ENCODE results near the gene GLI3. TPM values are rescaled to one million over a fixed set of nuclear protein-coding genes. Genes with fewer than 3 reads are reported as not detected.

Gene GLI3
- polyA plus RNA-seq, 1 of the 3 experiments (the other 2 are of a cell fraction) = 0.08 TPM

DNA sequence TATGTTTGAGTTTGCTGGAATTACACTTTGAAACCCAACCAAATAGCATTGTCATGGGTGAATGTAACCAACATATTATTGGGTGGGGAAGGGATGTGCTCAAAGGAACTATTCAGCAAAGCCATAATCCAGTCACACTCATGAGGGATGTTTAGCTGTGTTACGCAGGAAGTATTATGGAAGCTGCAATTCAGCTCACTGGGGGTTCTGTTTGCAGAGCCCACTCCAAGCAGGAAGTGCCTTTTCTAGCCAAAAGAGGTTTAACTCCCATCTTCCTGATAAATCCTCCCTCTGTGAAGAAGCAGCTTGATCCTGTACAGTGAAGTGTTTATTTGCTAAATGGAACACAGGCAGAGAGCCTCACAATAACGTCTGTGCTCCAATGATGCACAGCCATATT lies 172.5 kb downstream of the GLI3 start:
- ChIA-PET POLR2A (no interaction called here), CTCF (no interaction called here)
- Histone ChIP-seq H3K9me3 (no peaks in the 10 kb centered on the region), H3F3A (replicated peaks; ENCODE audit: insufficient read depth) (no peaks in the 10 kb centered on the region), H3K27me3 (ENCODE audit: insufficient read depth) (peaks cover 16% of the 10 kb centered on the region; the same call in 1 of the 2 replicates), H3K4me3 (ENCODE audit: low read depth in 2 of 2, low read length in 1 of 2) (no peak overlapping the region), H3K4me2 (no peak overlapping the region), H2AFZ (ENCODE audit: low read depth) (no peak overlapping the region), H3K9me2 (no peaks in the 10 kb centered on the region), H3K36me3 (replicated peaks in 1 of 2; ENCODE audit: control insufficient read depth in 1 of 2, insufficient read depth in 2 of 2, low read length in 1 of 2) (no peaks in the 10 kb centered on the region), H3K79me2 (ENCODE audit: insufficient read depth) (no peaks in the 10 kb centered on the region), H3K27ac (ENCODE audit: low read depth in 2 of 2, low read length in 1 of 2) (no peak overlapping the region), H3K9ac (no peak overlapping the region), H3K4me1 (ENCODE audit: control insufficient read depth in 1 of 2, insufficient read depth in 2 of 2, low read depth in 1 of 2, low read length in 1 of 2) (no peaks in the 10 kb centered on the region), H4K20me1 (ENCODE audit: insufficient read depth) (no peaks in the 10 kb centered on the region)
- no peak for DNase-seq
- TF ChIP-seq SIN3A (IDR thresholded peaks at IDR 0.05; ENCODE audit: borderline replicate concordance, low read depth, low read length) (no peak), MXI1 (IDR thresholded peaks at IDR 0.05; ENCODE audit: low read depth, low read length) (no peak)
- TF ChIP-seq, protein P1, sequence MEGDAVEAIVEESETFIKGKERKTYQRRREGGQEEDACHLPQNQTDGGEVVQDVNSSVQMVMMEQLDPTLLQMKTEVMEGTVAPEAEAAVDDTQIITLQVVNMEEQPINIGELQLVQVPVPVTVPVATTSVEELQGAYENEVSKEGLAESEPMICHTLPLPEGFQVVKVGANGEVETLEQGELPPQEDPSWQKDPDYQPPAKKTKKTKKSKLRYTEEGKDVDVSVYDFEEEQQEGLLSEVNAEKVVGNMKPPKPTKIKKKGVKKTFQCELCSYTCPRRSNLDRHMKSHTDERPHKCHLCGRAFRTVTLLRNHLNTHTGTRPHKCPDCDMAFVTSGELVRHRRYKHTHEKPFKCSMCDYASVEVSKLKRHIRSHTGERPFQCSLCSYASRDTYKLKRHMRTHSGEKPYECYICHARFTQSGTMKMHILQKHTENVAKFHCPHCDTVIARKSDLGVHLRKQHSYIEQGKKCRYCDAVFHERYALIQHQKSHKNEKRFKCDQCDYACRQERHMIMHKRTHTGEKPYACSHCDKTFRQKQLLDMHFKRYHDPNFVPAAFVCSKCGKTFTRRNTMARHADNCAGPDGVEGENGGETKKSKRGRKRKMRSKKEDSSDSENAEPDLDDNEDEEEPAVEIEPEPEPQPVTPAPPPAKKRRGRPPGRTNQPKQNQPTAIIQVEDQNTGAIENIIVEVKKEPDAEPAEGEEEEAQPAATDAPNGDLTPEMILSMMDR (IDR thresholded peaks at IDR 0.05) = no peak
- WGBS (ENCODE audit: low lambda C conversion rate) = 18% methylated on average over 2 of the region's 2 CpGs

DNA sequence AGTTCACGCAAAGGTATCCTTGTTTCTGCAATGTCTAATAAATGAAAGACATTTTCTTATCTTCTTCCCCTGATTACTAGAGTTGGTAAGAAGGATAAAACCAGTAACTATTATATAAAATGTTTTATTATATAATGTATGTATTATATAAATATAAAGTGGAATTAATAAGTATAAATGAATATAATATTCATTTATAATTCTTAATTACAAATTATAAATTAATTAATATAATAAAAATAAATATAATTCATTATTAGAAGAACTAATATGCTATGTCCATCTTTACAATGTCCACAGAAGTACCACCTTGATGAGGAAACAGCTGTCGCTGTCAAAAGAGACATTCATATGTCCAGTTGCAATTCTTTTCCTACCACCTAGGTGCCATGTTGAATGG lies 177.7 kb downstream of the GLI3 start:
- no peaks in the 10 kb centered on the region for H3K9me2 ChIP-seq
- no peak overlapping the region for H2AFZ ChIP-seq (ENCODE audit: low read depth)
- no peak overlapping the region for H3K4me3 ChIP-seq (ENCODE audit: low read depth in 2 of 2, low read length in 1 of 2)
- H3K9ac ChIP-seq = no peak overlapping the region
- no peak overlapping the region for H3K4me2 ChIP-seq
- no peaks in the 10 kb centered on the region for H3K79me2 ChIP-seq (ENCODE audit: insufficient read depth)
- WGBS (ENCODE audit: low lambda C conversion rate) = 24% methylated on average over 2 of the region's 2 CpGs
- no peaks in the 10 kb centered on the region; the same call in 1 of the 2 replicates for H3K27me3 ChIP-seq (ENCODE audit: insufficient read depth)
- TF ChIP-seq NFIC (IDR thresholded peaks at IDR 0.05; ENCODE audit: borderline replicate concordance) (no peak), TCF12 (IDR thresholded peaks at IDR 0.05) (no peak), EZH2phosphoT487 (IDR thresholded peaks at IDR 0.05; ENCODE audit: borderline replicate concordance, low read depth) (no peak), MXI1 (IDR thresholded peaks at IDR 0.05; ENCODE audit: low read depth, low read length) (no peak), FOXM1 (IDR thresholded peaks at IDR 0.05; ENCODE audit: low read depth) (no peak), POLR2AphosphoS5 (IDR thresholded peaks at IDR 0.05; ENCODE audit: low read depth, low read length) (no peak)
- H3F3A ChIP-seq (replicated peaks; ENCODE audit: insufficient read depth) = no peaks in the 10 kb centered on the region
- ChIA-PET CTCF (interaction anchor here (1.2 to 1.8 kb wide), 2 partner anchors 13 to 15 kb away, joined by 3 to 5 read pairs; no protein-coding TSS in a partner anchor), POLR2A (no interaction called here)
- H3K4me1 ChIP-seq (ENCODE audit: control insufficient read depth in 1 of 2, insufficient read depth in 2 of 2, low read depth in 1 of 2, low read length in 1 of 2) = no peaks in the 10 kb centered on the region
- H3K36me3 ChIP-seq (replicated peaks in 1 of 2; ENCODE audit: control insufficient read depth in 1 of 2, insufficient read depth in 2 of 2, low read length in 1 of 2) = no peaks in the 10 kb centered on the region
- no peaks in the 10 kb centered on the region for H4K20me1 ChIP-seq (ENCODE audit: insufficient read depth)
- no peak overlapping the region for H3K27ac ChIP-seq (ENCODE audit: low read depth in 2 of 2, low read length in 1 of 2)
- H3K9me3 ChIP-seq = no peaks in the 10 kb centered on the region
- DNase-seq = no peak

DNA sequence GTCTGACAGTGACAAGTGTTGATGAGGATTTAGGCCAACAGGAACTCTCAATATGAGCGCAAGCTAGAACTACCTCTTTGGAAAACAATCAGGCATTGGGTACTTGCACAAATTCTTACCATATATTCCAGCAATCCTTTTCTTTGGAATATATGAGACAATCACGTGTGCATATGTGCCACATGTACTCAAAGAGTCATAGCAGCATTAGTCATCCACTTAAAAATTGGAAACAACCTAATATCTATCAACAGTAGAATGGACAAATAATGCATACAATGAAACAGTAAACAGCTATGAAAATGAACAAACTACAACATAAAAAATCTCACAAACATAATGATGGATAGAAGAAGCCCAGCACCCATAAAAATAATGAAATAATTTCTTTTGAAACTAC lies 179.7 kb downstream of the GLI3 start:
- H3K9me2 ChIP-seq = no peaks in the 10 kb centered on the region
- TF ChIP-seq EZH2phosphoT487 (IDR thresholded peaks at IDR 0.05; ENCODE audit: borderline replicate concordance, low read depth) (no peak), MEF2A (IDR thresholded peaks at IDR 0.05; ENCODE audit: borderline replicate concordance, low read depth) (no peak), ELF1 (IDR thresholded peaks at IDR 0.05) (no peak)
- no peaks in the 10 kb centered on the region for H3K9me3 ChIP-seq
- no peak overlapping the region for H3K27ac ChIP-seq (ENCODE audit: low read depth in 2 of 2, low read length in 1 of 2)
- CTCF ChIA-PET = interaction anchor here (1.1 to 1.3 kb wide), 2 partner anchors 11 to 117 kb away, joined by 3 read pairs; no protein-coding TSS in a partner anchor
- H3K4me1 ChIP-seq (ENCODE audit: control insufficient read depth in 1 of 2, insufficient read depth in 2 of 2, low read depth in 1 of 2, low read length in 1 of 2) = no peaks in the 10 kb centered on the region
- no peaks in the 10 kb centered on the region for H3K79me2 ChIP-seq (ENCODE audit: insufficient read depth)
- H3K4me2 ChIP-seq = no peak overlapping the region
- no peak overlapping the region for H3K9ac ChIP-seq
- 33% methylated on average over 2 of the region's 2 CpGs for WGBS (ENCODE audit: low lambda C conversion rate)
- no peak for DNase-seq
- H4K20me1 ChIP-seq (ENCODE audit: insufficient read depth) = no peaks in the 10 kb centered on the region
- H3F3A ChIP-seq (replicated peaks; ENCODE audit: insufficient read depth) = no peaks in the 10 kb centered on the region
- no peak overlapping the region for H2AFZ ChIP-seq (ENCODE audit: low read depth)
- H3K36me3 ChIP-seq (replicated peaks in 1 of 2; ENCODE audit: control insufficient read depth in 1 of 2, insufficient read depth in 2 of 2, low read length in 1 of 2) = no peaks in the 10 kb centered on the region
- peaks cover 13% of the 10 kb centered on the region; the same call in 1 of the 2 replicates for H3K27me3 ChIP-seq (ENCODE audit: insufficient read depth)
- H3K4me3 ChIP-seq (ENCODE audit: low read depth in 2 of 2, low read length in 1 of 2) = no peak overlapping the region
- POLR2A ChIA-PET = no interaction called here

All from SK-N-SH (cell line).